Measurements from ENCODE around the gene PLEKHA7.

DNA sequence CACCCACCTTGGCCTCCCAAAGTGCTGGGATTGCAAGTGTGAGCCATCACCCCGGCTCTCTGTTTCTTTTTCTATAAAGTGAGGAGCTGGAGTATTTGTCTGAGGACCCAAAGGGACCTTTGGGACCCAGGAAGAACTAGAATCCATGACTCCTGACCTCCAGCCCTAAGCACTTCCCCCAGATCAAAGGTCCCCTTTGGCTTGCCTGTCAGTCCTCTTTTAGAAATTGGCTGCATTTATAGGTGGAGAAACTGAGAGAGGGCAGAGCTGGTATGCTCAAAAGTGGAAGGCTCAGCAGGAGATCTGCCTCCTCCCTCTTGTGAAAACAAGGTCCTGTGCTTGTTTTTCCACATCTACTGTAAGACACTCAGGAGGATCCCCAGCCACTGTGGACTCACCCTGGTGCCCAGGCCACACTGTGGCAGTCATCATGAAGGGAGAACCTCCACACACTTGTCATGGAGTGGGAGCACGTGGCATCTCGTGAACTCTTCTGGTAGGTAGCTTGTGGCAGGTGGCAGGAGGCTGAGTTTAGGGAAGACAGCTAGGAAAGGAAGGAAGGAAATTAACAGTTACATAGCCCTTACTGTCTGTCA is 12.4 kb upstream of the PLEKHA7 start:
- TF ChIP-seq, protein P1, sequence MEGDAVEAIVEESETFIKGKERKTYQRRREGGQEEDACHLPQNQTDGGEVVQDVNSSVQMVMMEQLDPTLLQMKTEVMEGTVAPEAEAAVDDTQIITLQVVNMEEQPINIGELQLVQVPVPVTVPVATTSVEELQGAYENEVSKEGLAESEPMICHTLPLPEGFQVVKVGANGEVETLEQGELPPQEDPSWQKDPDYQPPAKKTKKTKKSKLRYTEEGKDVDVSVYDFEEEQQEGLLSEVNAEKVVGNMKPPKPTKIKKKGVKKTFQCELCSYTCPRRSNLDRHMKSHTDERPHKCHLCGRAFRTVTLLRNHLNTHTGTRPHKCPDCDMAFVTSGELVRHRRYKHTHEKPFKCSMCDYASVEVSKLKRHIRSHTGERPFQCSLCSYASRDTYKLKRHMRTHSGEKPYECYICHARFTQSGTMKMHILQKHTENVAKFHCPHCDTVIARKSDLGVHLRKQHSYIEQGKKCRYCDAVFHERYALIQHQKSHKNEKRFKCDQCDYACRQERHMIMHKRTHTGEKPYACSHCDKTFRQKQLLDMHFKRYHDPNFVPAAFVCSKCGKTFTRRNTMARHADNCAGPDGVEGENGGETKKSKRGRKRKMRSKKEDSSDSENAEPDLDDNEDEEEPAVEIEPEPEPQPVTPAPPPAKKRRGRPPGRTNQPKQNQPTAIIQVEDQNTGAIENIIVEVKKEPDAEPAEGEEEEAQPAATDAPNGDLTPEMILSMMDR (conservative IDR thresholded peaks at IDR 0.05; ENCODE audit: low read length) = no peak
- TF ChIP-seq EZH2phosphoT487 (IDR thresholded peaks at IDR 0.05; ENCODE audit: borderline replicate concordance, low read depth, low read length) = no peak
